ENCODE results near the gene SEMG1. TPM values are rescaled to one million over a fixed set of nuclear protein-coding genes. Genes with fewer than 3 reads are reported as not detected.

SEMG1 gene
- total RNA-seq, 1 experiment from 2014 or later, result not detected

GRCh38 chr20:45235995-45236394, 29.2 kb downstream of the SEMG1 start:
- BruUV-seq (replicated peaks), result no TSS peak
- in situ Hi-C loops (cut with HindIII; ENCODE audit: low pct_unique_long_range_greater_than_20kb, low sequenced_read_pairs), result no loop called here
- DNase-seq (ENCODE audit: low read depth, low spot score), result no peak
- no peak for ATAC-seq
- no peaks in the 10 kb centered on the region for H3K9me3 ChIP-seq (ENCODE audit: control insufficient read depth, insufficient read depth, low read depth, low read length)
- H3K27ac ChIP-seq (ENCODE audit: low read length), result no peak overlapping the region
- CTCF ChIA-PET, result no interaction called here
- TF ChIP-seq, protein P1, sequence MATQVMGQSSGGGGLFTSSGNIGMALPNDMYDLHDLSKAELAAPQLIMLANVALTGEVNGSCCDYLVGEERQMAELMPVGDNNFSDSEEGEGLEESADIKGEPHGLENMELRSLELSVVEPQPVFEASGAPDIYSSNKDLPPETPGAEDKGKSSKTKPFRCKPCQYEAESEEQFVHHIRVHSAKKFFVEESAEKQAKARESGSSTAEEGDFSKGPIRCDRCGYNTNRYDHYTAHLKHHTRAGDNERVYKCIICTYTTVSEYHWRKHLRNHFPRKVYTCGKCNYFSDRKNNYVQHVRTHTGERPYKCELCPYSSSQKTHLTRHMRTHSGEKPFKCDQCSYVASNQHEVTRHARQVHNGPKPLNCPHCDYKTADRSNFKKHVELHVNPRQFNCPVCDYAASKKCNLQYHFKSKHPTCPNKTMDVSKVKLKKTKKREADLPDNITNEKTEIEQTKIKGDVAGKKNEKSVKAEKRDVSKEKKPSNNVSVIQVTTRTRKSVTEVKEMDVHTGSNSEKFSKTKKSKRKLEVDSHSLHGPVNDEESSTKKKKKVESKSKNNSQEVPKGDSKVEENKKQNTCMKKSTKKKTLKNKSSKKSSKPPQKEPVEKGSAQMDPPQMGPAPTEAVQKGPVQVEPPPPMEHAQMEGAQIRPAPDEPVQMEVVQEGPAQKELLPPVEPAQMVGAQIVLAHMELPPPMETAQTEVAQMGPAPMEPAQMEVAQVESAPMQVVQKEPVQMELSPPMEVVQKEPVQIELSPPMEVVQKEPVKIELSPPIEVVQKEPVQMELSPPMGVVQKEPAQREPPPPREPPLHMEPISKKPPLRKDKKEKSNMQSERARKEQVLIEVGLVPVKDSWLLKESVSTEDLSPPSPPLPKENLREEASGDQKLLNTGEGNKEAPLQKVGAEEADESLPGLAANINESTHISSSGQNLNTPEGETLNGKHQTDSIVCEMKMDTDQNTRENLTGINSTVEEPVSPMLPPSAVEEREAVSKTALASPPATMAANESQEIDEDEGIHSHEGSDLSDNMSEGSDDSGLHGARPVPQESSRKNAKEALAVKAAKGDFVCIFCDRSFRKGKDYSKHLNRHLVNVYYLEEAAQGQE (IDR thresholded peaks at IDR 0.05; ENCODE audit: insufficient read depth in 1 of 2, low read depth in 2 of 2, low read length in 1 of 2), result no peak
- no peak for TF ChIP-seq POLR2AphosphoS5 (IDR thresholded peaks at IDR 0.05; ENCODE audit: low read depth, low read length)
- TF ChIP-seq TCF7L2 (IDR thresholded peaks at IDR 0.05; ENCODE audit: low read depth, low read length), result no peak
- TF ChIP-seq SIN3A (IDR thresholded peaks at IDR 0.05; ENCODE audit: borderline replicate concordance, insufficient read depth, low read depth, low read length), result no peak
- TF ChIP-seq CTCF (IDR thresholded peaks at IDR 0.05), result peak; percentile 67
- H3K36me3 ChIP-seq (ENCODE audit: control insufficient read depth, insufficient read depth, low read length), result no peaks in the 10 kb centered on the region; the same call in 1 of the 2 replicates
- no peak overlapping the region for H3K4me3 ChIP-seq (ENCODE audit: low read depth in 2 of 2, low read length in 2 of 2)
- peaks cover 7% of the 10 kb centered on the region for H3K27me3 ChIP-seq (ENCODE audit: control insufficient read depth, insufficient read depth, low read length)
- POLR2A ChIA-PET, result no interaction called here
- intact Hi-C loops (cut with micrococcal nuclease; ENCODE audit: unreplicated experiment), result no loop called here
- H3K4me1 ChIP-seq (ENCODE audit: control insufficient read depth, insufficient read depth, low read length), result no peaks in the 10 kb centered on the region

DNA sequence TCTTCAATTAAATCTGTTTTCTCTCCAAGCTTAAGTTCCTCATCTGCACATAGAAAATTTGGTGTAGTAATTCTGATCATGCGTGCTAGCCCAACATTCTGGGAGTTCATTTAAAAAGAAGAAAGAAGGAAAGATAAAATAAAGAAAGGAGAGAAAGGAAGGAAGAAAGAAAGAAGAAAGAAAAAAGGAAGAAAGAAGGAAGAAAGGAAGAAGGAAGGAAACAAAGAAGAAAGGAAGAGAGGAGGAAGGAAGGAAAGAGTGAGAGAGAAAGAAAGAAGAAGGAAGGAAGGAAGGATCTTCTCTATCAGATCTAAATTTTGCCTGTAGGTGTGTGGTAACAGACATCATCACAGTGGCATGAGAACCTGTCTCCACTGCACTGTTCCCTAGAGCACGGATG, 31.3 kb downstream of the SEMG1 start:
- TF ChIP-seq POLR2AphosphoS5 (IDR thresholded peaks at IDR 0.05; ENCODE audit: low read depth, low read length), result no peak
- TF ChIP-seq, protein P1 (IDR thresholded peaks at IDR 0.05; ENCODE audit: insufficient read depth in 1 of 2, low read depth in 2 of 2, low read length in 1 of 2), result no peak
- no peak for TF ChIP-seq TCF7L2 (IDR thresholded peaks at IDR 0.05; ENCODE audit: low read depth, low read length)
- no peak for TF ChIP-seq SIN3A (IDR thresholded peaks at IDR 0.05; ENCODE audit: borderline replicate concordance, insufficient read depth, low read depth, low read length)
- no peak for TF ChIP-seq CTCF (IDR thresholded peaks at IDR 0.05)
- BruUV-seq (replicated peaks), result no TSS peak
- H3K36me3 ChIP-seq (ENCODE audit: control insufficient read depth, insufficient read depth, low read length), result no peaks in the 10 kb centered on the region; the same call in 1 of the 2 replicates
- intact Hi-C loops (cut with micrococcal nuclease; ENCODE audit: unreplicated experiment), result no loop called here
- peaks cover 17% of the 10 kb centered on the region for H3K27me3 ChIP-seq (ENCODE audit: control insufficient read depth, insufficient read depth, low read length)
- no peak overlapping the region for H3K27ac ChIP-seq (ENCODE audit: low read length)
- POLR2A ChIA-PET, result no interaction called here
- in situ Hi-C loops (cut with HindIII; ENCODE audit: low pct_unique_long_range_greater_than_20kb, low sequenced_read_pairs), result no loop called here
- ATAC-seq (no peak), DNase-seq (ENCODE audit: low read depth, low spot score) (no peak)
- CTCF ChIA-PET, result no interaction called here
- no peak overlapping the region for H3K4me3 ChIP-seq (ENCODE audit: low read depth in 2 of 2, low read length in 2 of 2)
- H3K4me1 ChIP-seq (ENCODE audit: control insufficient read depth, insufficient read depth, low read length), result no peaks in the 10 kb centered on the region
- no peaks in the 10 kb centered on the region for H3K9me3 ChIP-seq (ENCODE audit: control insufficient read depth, insufficient read depth, low read depth, low read length)
